AG04450 (cell line): ENCODE measurements around the gene ZNF410. TPM values are rescaled to one million over a fixed set of nuclear protein-coding genes. Genes with fewer than 3 reads are reported as not detected.

Experiments used
- CTCF ChIA-PET: fragments of 300-600, 350-600 bp; formaldehyde crosslinking; extraction: SDS; loops from one replicate; lab custom pipeline; 2022; ENCODE audit warnings: antibody characterized with exemption, inconsistent platforms; lab: Charles Lee
- POLR2A ChIA-PET: fragments of 350-600 bp; formaldehyde crosslinking; extraction: SDS; loops from one replicate; lab custom pipeline; 2021; ENCODE audit warnings: antibody characterized with exemption, inconsistent platforms; lab: Yijun Ruan, JAX
- DNase-seq: peaks from one replicate; pipeline ENCODE4 v3.0.0-alpha.2; 2011; ENCODE audit warnings: low read depth, low spot score
- H3K27ac ChIP-seq: one replicate; pipeline ENCODE4 v1.5.1; 2012; ENCODE audit warnings: low read depth, low read length, control low read depth
- H3K27me3 ChIP-seq: one replicate; pipeline ENCODE4 v1.6.0; 2012; ENCODE audit warnings: low read length; ENCODE audit not compliant: control insufficient read depth, insufficient read depth
- H3K4me3 ChIP-seq: 2 replicates; pipeline ENCODE4 v1.5.1; 2011; ENCODE audit warnings: mild to moderate bottlenecking, low read depth, low read length, control low read depth
- H3K9me3 ChIP-seq: 2 replicates; pipeline ENCODE4 v1.5.1; 2012; ENCODE audit warnings: low read length; ENCODE audit not compliant: control insufficient read depth, insufficient read depth
- CTCF ChIP-seq: IDR thresholded peaks from 2 replicates; pipeline ENCODE4 v1.5.1; 2011; ENCODE audit warnings: low read depth, low read length, control low read depth, inconsistent platforms
- polyA plus RNA-seq: library from polyadenylated mRNA; depleted of rRNA; stranded (reverse); fragments of >200 nt; gene quantifications from 2 replicates; pipeline ENCODE4 v1.2.3, GENCODE V29; 2011

Gene ZNF410
- polyA plus RNA-seq, 1 experiment = 54.5 TPM

GRCh38 chr14:73935666-73936065, 49.0 kb downstream of the ZNF410 start:
- no peak overlapping the region for H3K27ac ChIP-seq
- H3K4me3 ChIP-seq = no peak overlapping the region
- DNase-seq = no peak
- peak; percentile 36 for TF ChIP-seq CTCF
- ChIA-PET POLR2A (interaction anchor here (1.0 kb wide), 1 partner anchor 367 kb away, joined by 3 read pairs; the partner anchor contains the start of gene ACOT2), CTCF (interaction anchor here (0.5 to 1.8 kb wide), 7 partner anchors 11 to 303 kb away, joined by 3 to 6 read pairs (median 4); no protein-coding TSS in a partner anchor)
- H3K9me3 ChIP-seq = no peaks in the 10 kb centered on the region
- H3K27me3 ChIP-seq = no peaks in the 10 kb centered on the region

GRCh38 chr14:73936548-73936947, 49.9 kb downstream of the ZNF410 start:
- CTCF ChIA-PET = interaction anchor here (1.4 to 1.8 kb wide), 4 partner anchors 10 to 207 kb away, joined by 4 to 6 read pairs (median 4); no protein-coding TSS in a partner anchor
- Histone ChIP-seq H3K9me3 (no peaks in the 10 kb centered on the region), H3K27me3 (no peaks in the 10 kb centered on the region), H3K4me3 (no peak overlapping the region), H3K27ac (no peak overlapping the region)
- DNase-seq = no peak
- no peak for TF ChIP-seq CTCF
- POLR2A ChIA-PET = interaction anchor here (1.0 kb wide), 1 partner anchor 368 kb away, joined by 3 read pairs; the partner anchor contains the start of gene ACOT2

- Histone ChIP-seq H3K9me3 (no peaks in the 10 kb centered on the region), H3K27ac (no peak overlapping the region), H3K4me3 (no peak overlapping the region), H3K27me3 (no peaks in the 10 kb centered on the region)
- no peak for DNase-seq
- no peak for TF ChIP-seq CTCF
- ChIA-PET POLR2A (interaction anchor here (1.0 kb wide), 1 partner anchor 368 kb away, joined by 3 read pairs; the partner anchor contains the start of gene ACOT2), CTCF (interaction anchor here (1.4 kb wide), 1 partner anchor 13 kb away, joined by 4 read pairs; no protein-coding TSS in a partner anchor)
These were observed 50.4 kb downstream of the ZNF410 start for GRCh38 chr14:73937012-73937411.

GRCh38 chr14:73942180-73942579, 55.5 kb downstream of the ZNF410 start:
- no peak overlapping the region for H3K27ac ChIP-seq
- no peak for TF ChIP-seq CTCF
- H3K4me3 ChIP-seq = no peak overlapping the region
- DNase-seq = no peak
- no peaks in the 10 kb centered on the region for H3K27me3 ChIP-seq
- ChIA-PET POLR2A (no interaction called here), CTCF (no interaction called here)
- no peaks in the 10 kb centered on the region; the same call in 1 of the 2 replicates for H3K9me3 ChIP-seq

GRCh38 chr14:73943083-73943482, 56.4 kb downstream of the ZNF410 start:
- CTCF ChIA-PET = interaction anchor here (0.7 kb wide), 1 partner anchor 215 kb away, joined by 6 read pairs; no protein-coding TSS in a partner anchor
- Histone ChIP-seq H3K4me3 (no peak overlapping the region), H3K27ac (no peak overlapping the region), H3K9me3 (no peaks in the 10 kb centered on the region; the same call in 1 of the 2 replicates), H3K27me3 (no peaks in the 10 kb centered on the region)
- POLR2A ChIA-PET = no interaction called here
- DNase-seq = peak; percentile 3
- no peak for TF ChIP-seq CTCF
